ENCODE results near the gene PLET1. TPM values are rescaled to one million over a fixed set of nuclear protein-coding genes. Genes with fewer than 3 reads are reported as not detected.

Gene PLET1
- total RNA-seq, 1 donor from 2014 or later, result not detected

Other genes starting within 250 kb of the PLET1 start
- gene DLAT, start 235.5 kb downstream of the PLET1 start, total RNA-seq, result 176 TPM
- gene PIH1D2, start 186.8 kb downstream of the PLET1 start, total RNA-seq, result 2.2 TPM
- gene NKAPD1, start 186.6 kb downstream of the PLET1 start, total RNA-seq, result 7.6 TPM
- 189 TPM for gene TIMM8B, start 174.1 kb downstream of the PLET1 start, total RNA-seq
- 290 TPM for gene SDHD, start 174.0 kb downstream of the PLET1 start, total RNA-seq
- 1.6 TPM for gene IL18, start 96.8 kb downstream of the PLET1 start, total RNA-seq
- 0.22 TPM for gene TEX12, start 93.5 kb downstream of the PLET1 start, total RNA-seq
- 169 TPM for gene BCO2, start 85.3 kb downstream of the PLET1 start, total RNA-seq
- gene PTS, start 34.4 kb downstream of the PLET1 start, total RNA-seq, result 27.0 TPM

All from left ventricle myocardium inferior (tissue), 1 donor.